OCI-LY3 (cell line): ENCODE results near the gene AK4.

Source experiments
- H2AFZ ChIP-seq: fragments of 200-600, 300-600 bp; shearing (Covaris generic); 2 replicates; pipeline ENCODE4 v1.6.0; 2014; ENCODE audit warnings: antibody characterized with exemption, low read depth, low read length
- H3K27ac ChIP-seq: fragments of 200-600, 300-600 bp; sonication (generic); 2 replicates; pipeline ENCODE4 v1.5.1; 2014; ENCODE audit warnings: mild to moderate bottlenecking, low read length, moderate library complexity, mixed read lengths
- H3K27me3 ChIP-seq: fragments of 200-600, 300-600 bp; sonication (generic); 2 replicates; pipeline ENCODE4 v1.6.1; 2014; ENCODE audit warnings: low read depth, low read length, mixed read lengths
- H3K36me3 ChIP-seq: fragments of 200-600, 300-600 bp; sonication (generic); replicated peaks from 2 replicates; pipeline ENCODE3; 2014; ENCODE audit warnings: low read depth, low read length, mixed read lengths
- H3K4me1 ChIP-seq: fragments of 300-600, 200-600 bp; sonication (generic); 2 replicates; pipeline ENCODE4 v1.6.1; 2014; ENCODE audit warnings: low read length, mixed read lengths
- H3K4me2 ChIP-seq: fragments of 200-600, 300-600 bp; sonication (generic); 2 replicates; pipeline ENCODE4 v1.6.1; 2014; ENCODE audit warnings: low read length, mixed read lengths
- H3K4me3 ChIP-seq: fragments of 300-600, 200-600 bp; sonication (generic); 2 replicates; pipeline ENCODE4 v1.5.1; 2014; ENCODE audit warnings: antibody characterized with exemption, mild to moderate bottlenecking, low read length, moderate library complexity
- H3K79me2 ChIP-seq: fragments of 300-600, 200-600 bp; shearing (Covaris generic); 2 replicates; pipeline ENCODE4 v1.6.1; 2014; ENCODE audit warnings: mild to moderate bottlenecking, low read length, mixed read lengths
- H3K9ac ChIP-seq: fragments of 300-600, 200-600 bp; shearing (Covaris generic); 2 replicates; pipeline ENCODE4 v1.6.0; 2014; ENCODE audit warnings: mild to moderate bottlenecking, low read length, moderate library complexity
- H3K9me3 ChIP-seq: fragments of 200-600, 300-600 bp; shearing (Covaris generic); 2 replicates; pipeline ENCODE4 v1.6.1; 2014; ENCODE audit warnings: low read length, mixed read lengths; ENCODE audit not compliant: insufficient read depth
- H4K20me1 ChIP-seq: fragments of 200-600, 300-600 bp; sonication (generic); 2 replicates; pipeline ENCODE4 v1.6.1; 2016; ENCODE audit warnings: low read length, mixed read lengths; ENCODE audit not compliant: insufficient read depth
- EZH2phosphoT487 ChIP-seq: fragments of 200-600 bp; shearing (Covaris generic); IDR thresholded peaks from 2 replicates; pipeline ENCODE4 v1.6.1; 2018; ENCODE audit warnings: antibody characterized with exemption, mixed run types, low read depth
- TF ChIP-seq, protein P1 (sequence below): fragments of 200-600, 300-600 bp; sonication (generic); IDR thresholded peaks from 2 replicates; pipeline ENCODE4 v1.5.1; 2014; ENCODE audit warnings: antibody characterized with exemption, low read length, low read depth

Gene AK4

DNA sequence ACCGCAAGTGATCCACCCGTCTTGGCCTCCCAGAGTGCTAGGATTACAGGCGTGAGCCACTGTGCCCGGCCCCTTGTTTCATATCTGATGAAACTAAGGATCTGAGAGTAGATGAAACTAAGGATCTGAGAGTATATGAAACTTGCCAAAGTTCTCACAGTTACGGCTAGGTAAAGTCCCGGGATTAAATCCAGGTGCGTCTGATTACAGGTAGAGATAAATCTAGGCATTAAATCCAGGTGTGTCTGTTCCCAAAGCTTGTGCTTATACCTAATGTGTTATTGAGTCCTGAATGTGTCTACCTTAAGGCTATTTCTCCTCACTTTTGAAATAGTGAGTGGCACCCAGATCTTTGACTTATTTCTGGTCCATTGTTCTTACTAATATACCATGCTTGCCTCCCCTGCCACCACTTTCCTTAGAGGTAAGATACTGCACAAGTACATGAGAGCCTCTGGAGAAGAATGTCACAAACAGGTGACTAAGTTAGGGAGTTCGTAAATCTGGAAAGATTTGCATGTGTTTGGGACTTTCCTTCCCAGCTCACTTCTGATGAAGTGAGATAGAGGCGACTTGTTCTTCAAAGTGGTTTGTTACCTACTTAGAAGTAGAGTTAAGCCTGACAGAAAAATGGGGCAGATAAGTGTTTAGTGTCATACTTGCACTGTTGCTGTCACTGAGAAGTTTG is 66.5 kb downstream of the AK4 start:
- Histone ChIP-seq H3K27ac (no peak overlapping the region), H3K4me1 (peaks cover 11% of the 10 kb centered on the region), H3K4me3 (no peak overlapping the region), H3K27me3 (no peaks in the 10 kb centered on the region), H2AFZ (no peak overlapping the region), H3K9ac (no peak overlapping the region), H3K9me3 (no peaks in the 10 kb centered on the region), H4K20me1 (peaks cover 11% of the 10 kb centered on the region), H3K36me3 (no peaks in the 10 kb centered on the region), H3K79me2 (no peaks in the 10 kb centered on the region), H3K4me2 (no peak overlapping the region)
- TF ChIP-seq EZH2phosphoT487 = no peak
- TF ChIP-seq, protein P1, sequence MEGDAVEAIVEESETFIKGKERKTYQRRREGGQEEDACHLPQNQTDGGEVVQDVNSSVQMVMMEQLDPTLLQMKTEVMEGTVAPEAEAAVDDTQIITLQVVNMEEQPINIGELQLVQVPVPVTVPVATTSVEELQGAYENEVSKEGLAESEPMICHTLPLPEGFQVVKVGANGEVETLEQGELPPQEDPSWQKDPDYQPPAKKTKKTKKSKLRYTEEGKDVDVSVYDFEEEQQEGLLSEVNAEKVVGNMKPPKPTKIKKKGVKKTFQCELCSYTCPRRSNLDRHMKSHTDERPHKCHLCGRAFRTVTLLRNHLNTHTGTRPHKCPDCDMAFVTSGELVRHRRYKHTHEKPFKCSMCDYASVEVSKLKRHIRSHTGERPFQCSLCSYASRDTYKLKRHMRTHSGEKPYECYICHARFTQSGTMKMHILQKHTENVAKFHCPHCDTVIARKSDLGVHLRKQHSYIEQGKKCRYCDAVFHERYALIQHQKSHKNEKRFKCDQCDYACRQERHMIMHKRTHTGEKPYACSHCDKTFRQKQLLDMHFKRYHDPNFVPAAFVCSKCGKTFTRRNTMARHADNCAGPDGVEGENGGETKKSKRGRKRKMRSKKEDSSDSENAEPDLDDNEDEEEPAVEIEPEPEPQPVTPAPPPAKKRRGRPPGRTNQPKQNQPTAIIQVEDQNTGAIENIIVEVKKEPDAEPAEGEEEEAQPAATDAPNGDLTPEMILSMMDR = no peak

DNA sequence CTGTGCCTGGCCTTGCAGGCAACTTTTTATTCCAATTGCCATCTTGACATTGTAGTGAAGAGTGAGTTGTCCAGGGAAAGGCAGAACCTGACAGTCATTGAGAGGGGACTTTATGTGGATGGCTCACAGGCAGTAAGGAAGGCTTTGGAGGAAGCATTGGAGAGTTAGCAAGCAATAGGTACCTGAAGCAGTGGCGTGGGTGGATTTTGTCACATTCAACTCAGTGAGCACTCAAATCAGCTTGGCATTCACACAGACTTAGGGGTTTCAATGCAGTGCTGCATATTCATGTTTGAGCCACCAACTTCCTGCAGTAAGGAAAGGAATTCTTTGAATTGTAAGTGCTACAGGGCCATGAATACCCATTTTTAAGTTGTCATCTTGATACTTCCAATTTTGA is 69.0 kb downstream of the AK4 start:
- Histone ChIP-seq H3K4me2 (no peak overlapping the region), H3K79me2 (no peaks in the 10 kb centered on the region), H3K9ac (no peak overlapping the region), H3K4me3 (no peak overlapping the region), H3K27me3 (no peaks in the 10 kb centered on the region), H2AFZ (no peak overlapping the region), H3K4me1 (peaks cover 11% of the 10 kb centered on the region), H3K27ac (no peak overlapping the region), H3K36me3 (peaks cover 4% of the 10 kb centered on the region), H4K20me1 (peaks cover 11% of the 10 kb centered on the region), H3K9me3 (no peaks in the 10 kb centered on the region)
- TF ChIP-seq, protein P1 = no peak
- TF ChIP-seq EZH2phosphoT487 = no peak

DNA sequence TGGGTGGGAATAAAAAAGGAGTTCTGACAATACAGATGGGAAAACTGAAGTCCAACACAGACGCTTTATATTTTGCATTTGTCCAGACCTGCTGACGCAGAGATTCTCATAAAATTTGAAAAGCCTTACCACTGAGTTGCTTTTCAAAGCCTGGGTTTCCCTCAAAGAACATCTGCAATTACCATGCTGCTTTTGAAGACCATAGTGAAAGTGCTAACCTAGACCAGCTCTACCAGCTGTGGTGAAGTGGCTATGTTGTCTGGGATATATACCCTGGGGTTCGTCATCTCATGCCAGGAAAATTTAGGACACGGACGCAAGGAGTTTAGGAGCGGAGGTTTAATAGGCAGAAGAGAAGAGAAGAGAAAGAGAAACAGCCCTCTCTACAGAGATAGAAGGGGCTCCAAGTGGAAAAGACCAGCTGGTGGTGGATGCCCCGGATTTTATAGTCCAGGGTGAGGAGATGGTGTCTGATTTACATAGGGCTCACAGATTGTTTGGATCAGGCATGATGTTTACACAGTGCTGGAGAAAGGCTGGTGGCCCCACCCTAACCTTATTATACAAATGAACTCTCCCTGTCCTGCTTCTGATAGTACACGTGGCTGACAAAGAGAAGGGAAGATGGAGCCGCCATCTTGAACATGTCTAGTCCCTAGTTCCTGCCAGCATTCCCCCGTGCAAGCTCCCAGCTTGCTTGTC is 73.8 kb downstream of the AK4 start:
- Histone ChIP-seq H4K20me1 (no peaks in the 10 kb centered on the region), H3K27ac (no peak overlapping the region), H3K79me2 (no peaks in the 10 kb centered on the region), H3K9ac (no peak overlapping the region), H3K9me3 (no peaks in the 10 kb centered on the region), H3K4me1 (no peaks in the 10 kb centered on the region), H3K36me3 (peaks cover 8% of the 10 kb centered on the region), H3K27me3 (no peaks in the 10 kb centered on the region), H3K4me2 (no peak overlapping the region), H3K4me3 (no peak overlapping the region), H2AFZ (no peak overlapping the region)
- no peak for TF ChIP-seq EZH2phosphoT487
- TF ChIP-seq, protein P1 = no peak

DNA sequence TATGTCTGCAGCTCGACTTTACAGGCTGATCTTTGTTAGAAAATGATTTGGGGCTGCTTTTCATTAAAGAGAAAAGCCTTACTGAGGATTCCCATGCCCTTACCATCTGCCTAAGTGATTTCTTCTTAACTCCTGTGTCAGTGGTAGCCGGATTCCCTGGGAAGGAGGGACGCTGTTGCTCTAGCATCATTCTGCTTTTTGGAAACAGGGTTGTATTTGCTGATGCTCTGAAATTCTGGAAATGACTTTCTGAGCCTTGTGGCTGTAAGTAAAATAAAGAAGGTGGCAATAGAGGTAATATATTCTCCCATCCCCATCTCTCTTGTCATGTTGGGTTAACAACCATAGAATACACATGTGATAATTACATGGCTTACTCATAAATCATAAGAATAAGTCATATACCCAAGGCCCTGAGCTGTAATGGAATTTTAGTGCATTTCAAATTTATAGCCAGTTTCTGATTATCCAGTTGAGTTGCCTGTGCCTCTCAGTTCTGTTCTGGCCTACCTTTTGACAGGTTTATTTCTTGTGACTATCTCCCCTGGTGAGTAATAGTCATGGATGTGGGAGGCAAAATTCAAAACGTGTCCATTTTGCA is 74.4 kb downstream of the AK4 start:
- no peak overlapping the region for H3K9ac ChIP-seq
- no peak overlapping the region for H3K27ac ChIP-seq
- H4K20me1 ChIP-seq = no peaks in the 10 kb centered on the region
- H3K9me3 ChIP-seq = no peaks in the 10 kb centered on the region
- H3K4me2 ChIP-seq = no peak overlapping the region
- no peak overlapping the region for H2AFZ ChIP-seq
- peaks cover 8% of the 10 kb centered on the region for H3K36me3 ChIP-seq
- no peaks in the 10 kb centered on the region for H3K4me1 ChIP-seq
- no peaks in the 10 kb centered on the region for H3K79me2 ChIP-seq
- H3K27me3 ChIP-seq = no peaks in the 10 kb centered on the region
- no peak overlapping the region for H3K4me3 ChIP-seq
- no peak for TF ChIP-seq EZH2phosphoT487
- TF ChIP-seq, protein P1 = no peak
